Testis (tissue), 2 donors: ENCODE results near the gene TAS1R1.

Experiments used
- CTCF ChIP-seq, 3 experiments: fragments of 450-650 bp in 2 of 3; fragments of 200-600 bp in 1 of 3; sonication (generic) in 1 of 3; IDR thresholded peaks; one replicate each; pipeline ENCODE4 v1.5.1; 2016 to 2019; ENCODE audit warnings: antibody characterized with exemption in 3 of 3, mild to moderate bottlenecking in 2 of 3, moderate library complexity in 1 of 3
- POLR2A ChIP-seq: fragments of 450-650 bp; IDR thresholded peaks from one replicate; pipeline ENCODE4 v1.6.1; 2017; ENCODE audit warnings: antibody characterized with exemption, mild to moderate bottlenecking, moderate library complexity

GRCh38 chr1:6627841-6628545 lies 72.9 kb downstream of the TAS1R1 start:
- TF ChIP-seq POLR2A (no peak), CTCF (IDR thresholded peaks at IDR 0.05) (no peak)
